GM23248 (cell line): ENCODE data around the gene CDK15. TPM values are rescaled to one million over a fixed set of nuclear protein-coding genes. Genes with fewer than 3 reads are reported as not detected.
"Not testable (repeated sequence)": the region's sequence is repeated elsewhere in the genome, so short reads cannot be mapped to it uniquely, and the experiment has no call there.

Experiments
- DNase-seq: peaks from one replicate; pipeline ENCODE4 v3.0.0-alpha.2; 2015
- H2AFZ ChIP-seq: fragments of 200-600 bp; sonication (generic); 2 replicates; pipeline ENCODE4 v1.6.1; 2016; ENCODE audit warnings: antibody characterized with exemption
- H3F3A ChIP-seq: fragments of 200-600 bp; sonication (generic); 2 replicates; pipeline ENCODE4 v1.6.1; 2016; ENCODE audit warnings: mild to moderate bottlenecking, antibody characterized with exemption, mixed run types; ENCODE audit not compliant: insufficient read depth
- H3K27ac ChIP-seq: fragments of 200-600 bp; sonication (generic); 2 replicates; pipeline ENCODE4 v1.5.1; 2016; ENCODE audit warnings: mild to moderate bottlenecking
- H3K27me3 ChIP-seq: fragments of 200-600 bp; sonication (generic); replicated peaks from 2 replicates; pipeline ENCODE4 v1.6.1; 2016; ENCODE audit warnings: mild to moderate bottlenecking; ENCODE audit not compliant: insufficient read depth
- H3K36me3 ChIP-seq: fragments of 200-600 bp; sonication (generic); 2 replicates; pipeline ENCODE4 v1.6.1; 2016; ENCODE audit warnings: low read depth, mild to moderate bottlenecking
- H3K4me1 ChIP-seq: fragments of 200-600 bp; sonication (generic); 2 replicates; pipeline ENCODE4 v1.6.1; 2016; ENCODE audit warnings: mild to moderate bottlenecking; ENCODE audit not compliant: insufficient read depth
- H3K4me2 ChIP-seq: fragments of 200-600 bp; sonication (generic); one replicate; pipeline ENCODE4 v1.6.1; 2016; ENCODE audit warnings: mild to moderate bottlenecking; ENCODE audit not compliant: unreplicated experiment
- H3K4me3 ChIP-seq: fragments of 200-600 bp; sonication (generic); 2 replicates; pipeline ENCODE4 v1.5.1; 2016; ENCODE audit warnings: mild to moderate bottlenecking
- H3K79me2 ChIP-seq: fragments of 200-600 bp; sonication (generic); 2 replicates; pipeline ENCODE4 v1.6.1; 2016; ENCODE audit warnings: mild to moderate bottlenecking; ENCODE audit not compliant: insufficient read depth
- H3K9ac ChIP-seq: fragments of 200-600 bp; sonication (generic); 2 replicates; pipeline ENCODE4 v1.6.1; 2016; ENCODE audit warnings: mild to moderate bottlenecking
- H3K9me2 ChIP-seq: fragments of 200-600 bp; sonication (generic); 2 replicates; pipeline ENCODE4 v1.6.1; 2016; ENCODE audit warnings: mixed run types, mild to moderate bottlenecking, moderate library complexity; ENCODE audit not compliant: insufficient read depth
- H3K9me3 ChIP-seq: fragments of 200-600 bp; sonication (generic); one replicate; pipeline ENCODE4 v1.6.1; 2017; ENCODE audit warnings: low read depth
- H4K20me1 ChIP-seq: fragments of 200-600 bp; sonication (generic); 2 replicates; pipeline ENCODE4 v1.6.0; 2016; ENCODE audit not compliant: insufficient read depth
- EZH2 ChIP-seq: fragments of 200-600 bp; sonication (generic); IDR thresholded peaks from 2 replicates; pipeline ENCODE4 v1.6.1; 2018; ENCODE audit warnings: antibody characterized with exemption, mild to moderate bottlenecking; ENCODE audit not compliant: insufficient read depth, poor library complexity, severe bottlenecking
- EZH2phosphoT487 ChIP-seq: fragments of 200-600 bp; sonication (generic); IDR thresholded peaks from 2 replicates; pipeline ENCODE4 v1.6.1; 2018; ENCODE audit warnings: antibody characterized with exemption, moderate library complexity, mild to moderate bottlenecking, low read depth; ENCODE audit not compliant: insufficient read depth
- WGBS, 2 experiments: methylation state at CpG; one replicate each; pipeline ENCODE4 v1.1.6; 2015 to 2017; ENCODE audit warnings: low lambda C conversion rate in 2 of 2, low coverage in 1 of 2; ENCODE audit errors: missing lambda C conversion rate in 2 of 2; 5-methylcytosine and 5-hydroxymethylcytosine counted together
- in situ Hi-C: fragments of 300-500 bp; cut with MboI; formaldehyde crosslinking; loops from 2 replicates; pipeline ENCODE4 v1.15.0; 2020
- polyA plus RNA-seq: library from polyadenylated mRNA; unstranded; fragments of >200 nt; fragmentation: Nextera tagmentation; extraction: Ambion mirVana; gene quantifications from 2 replicates; pipeline ENCODE4 v1.2.1, GENCODE V29; 2016
- total RNA-seq: library from RNA; depleted of rRNA; stranded (reverse); fragments of >200 nt; shearing (Covaris generic); gene quantifications from 2 replicates; pipeline ENCODE4 v1.2.3, GENCODE V29; 2014

Gene CDK15
- total and polyA plus RNA-seq, 2 experiments from 2014 or later: 0.88 to 1.3 TPM

GRCh38 chr2:201840726-201841125, 34.4 kb downstream of the CDK15 start:
- Histone ChIP-seq H3K9me2 (no peaks in the 10 kb centered on the region), H3K4me1 (no peaks in the 10 kb centered on the region), H3K4me3 (no peak overlapping the region), H3K4me2 (no peak overlapping the region), H3K79me2 (no peaks in the 10 kb centered on the region), H3K36me3 (no peaks in the 10 kb centered on the region), H3K27me3 (no peaks in the 10 kb centered on the region), H3F3A (peaks cover under 1% of the 10 kb centered on the region; the same call in 1 of the 2 replicates), H3K9me3 (no peaks in the 10 kb centered on the region), H3K27ac (no peak overlapping the region), H2AFZ (no peak overlapping the region), H4K20me1 (no peaks in the 10 kb centered on the region), H3K9ac (no peak overlapping the region)
- TF ChIP-seq EZH2phosphoT487 (no peak), EZH2 (no peak)
- no peak for DNase-seq
- 90% methylated on average over 1 of the region's 1 CpG for WGBS, 2 experiments
- in situ Hi-C loops: no loop called here

GRCh38 chr2:201842131-201842860, 36.0 kb downstream of the CDK15 start:
- peaks cover 12% of the 10 kb centered on the region for H3K4me1 ChIP-seq
- no peaks in the 10 kb centered on the region for H3K79me2 ChIP-seq
- in situ Hi-C loops: no loop called here
- no peaks in the 10 kb centered on the region for H3K9me2 ChIP-seq
- no peak overlapping the region for H3K4me2 ChIP-seq
- H3K36me3 ChIP-seq: no peaks in the 10 kb centered on the region
- DNase-seq: no peak
- H3K9ac ChIP-seq: no peak overlapping the region
- no peak overlapping the region; the same call in 1 of the 2 replicates for H2AFZ ChIP-seq
- H3K4me3 ChIP-seq: no peak overlapping the region
- TF ChIP-seq EZH2phosphoT487 (no peak), EZH2 (no peak)
- no peaks in the 10 kb centered on the region for H3K27me3 ChIP-seq
- peaks cover 14% of the 10 kb centered on the region for H3F3A ChIP-seq
- H4K20me1 ChIP-seq: no peaks in the 10 kb centered on the region
- no peak overlapping the region for H3K27ac ChIP-seq
- WGBS, 2 experiments: 65 to 71% methylated on average over 5 of the region's 5 CpGs
- no peaks in the 10 kb centered on the region for H3K9me3 ChIP-seq

- H3K36me3 ChIP-seq, H3K79me2 ChIP-seq, H3K9me3 ChIP-seq, H3K27me3 ChIP-seq, H3K4me2 ChIP-seq, H3K9me2 ChIP-seq, H3K27ac ChIP-seq, DNase-seq, in situ Hi-C loops, H4K20me1 ChIP-seq, H2AFZ ChIP-seq, H3K4me3 ChIP-seq, H3K9ac ChIP-seq: not testable (repeated sequence)
- Histone ChIP-seq H3F3A (peaks cover 14% of the 10 kb centered on the region), H3K4me1 (peaks cover 13% of the 10 kb centered on the region)
- WGBS, 2 experiments: 92 to 93% methylated on average over 2 of the region's 2 CpGs
Measured at GRCh38 chr2:201844922-201845321, 38.6 kb downstream of the CDK15 start.

- no peaks in the 10 kb centered on the region for H3K9me2 ChIP-seq
- in situ Hi-C loops: no loop called here
- no peaks in the 10 kb centered on the region for H3K79me2 ChIP-seq
- no peak for TF ChIP-seq EZH2phosphoT487
- TF ChIP-seq EZH2: no peak
- DNase-seq: peak; percentile 31
- no peak overlapping the region for H3K9ac ChIP-seq
- H3K27me3 ChIP-seq: no peaks in the 10 kb centered on the region
- H2AFZ ChIP-seq: no peak overlapping the region
- H3F3A ChIP-seq: peaks cover 14% of the 10 kb centered on the region
- H3K27ac ChIP-seq: no peak overlapping the region
- H3K4me2 ChIP-seq: no peak overlapping the region
- H3K4me1 ChIP-seq: peaks cover 15% of the 10 kb centered on the region
- no peak overlapping the region for H3K4me3 ChIP-seq
- H3K9me3 ChIP-seq: no peaks in the 10 kb centered on the region
- no peaks in the 10 kb centered on the region for H3K36me3 ChIP-seq
- H4K20me1 ChIP-seq: no peaks in the 10 kb centered on the region
Measured at GRCh38 chr2:201847481-201847880, 41.1 kb downstream of the CDK15 start.

GRCh38 chr2:201852462-201852861, 46.1 kb downstream of the CDK15 start:
- H3K79me2 ChIP-seq: no peaks in the 10 kb centered on the region
- H3K27ac ChIP-seq: no peak overlapping the region
- H3K36me3 ChIP-seq: no peaks in the 10 kb centered on the region
- in situ Hi-C loops: loop anchor here (10.0 kb wide), 2 partner anchors 182 to 332 kb away; partner anchors contain the start of gene FZD7
- H3K4me1 ChIP-seq: peaks cover 36% of the 10 kb centered on the region
- no peak overlapping the region for H3K4me2 ChIP-seq
- H2AFZ ChIP-seq: peak overlapping the region; percentile 11; the same call in 1 of the 2 replicates
- TF ChIP-seq EZH2 (no peak), EZH2phosphoT487 (no peak)
- no peaks in the 10 kb centered on the region for H3K9me2 ChIP-seq
- H3F3A ChIP-seq: peaks cover 31% of the 10 kb centered on the region
- DNase-seq: no peak
- no peak overlapping the region for H3K9ac ChIP-seq
- no peaks in the 10 kb centered on the region for H3K9me3 ChIP-seq
- H3K4me3 ChIP-seq: no peak overlapping the region
- no peaks in the 10 kb centered on the region for H3K27me3 ChIP-seq
- no peaks in the 10 kb centered on the region for H4K20me1 ChIP-seq
